Adrenal gland (tissue), 12 donors: Measurements from ENCODE around the gene PGLYRP1. TPM values are rescaled to one million over a fixed set of nuclear protein-coding genes. Genes with fewer than 3 reads are reported as not detected.

Experiments
- DNase-seq, 7 donors: peaks; one replicate each; pipeline ENCODE4 v3.0.0-alpha.2; 2019 to 2020
- H3K27ac ChIP-seq, 5 donors: fragments of 200-600 bp; sonication (generic) in 4 of 5; 1 replicate in 3 of 5; 2 replicates in 2 of 5; pipeline versions ENCODE4 v1.5.1 to v1.8.0; 2016 to 2020; ENCODE audit warnings: mild to moderate bottlenecking in 1 of 5
- H3K27me3 ChIP-seq: fragments of 200-600 bp; 2 replicates; pipeline ENCODE4 v1.8.0; 2021
- H3K36me3 ChIP-seq, 2 donors: fragments of 200-600 bp; replicated peaks in 1 of 2; 1 replicate in 1 of 2; 2 replicates in 1 of 2; pipeline versions ENCODE4 v1.5.1 to v1.8.0; 2018 to 2022
- H3K4me1 ChIP-seq, 2 donors: fragments of 200-600 bp; replicated peaks in 1 of 2; 1 replicate in 1 of 2; 2 replicates in 1 of 2; pipeline versions ENCODE4 v1.5.1 to v1.8.0; 2018 to 2021
- H3K4me3 ChIP-seq, 4 donors: fragments of 200-600 bp; sonication (generic) in 3 of 4; one replicate each; pipeline ENCODE4 v1.5.1; 2016 to 2018
- H3K9me3 ChIP-seq, 3 donors: fragments of 200-600 bp; sonication (generic) in 1 of 3; replicated peaks in 1 of 3; 1 replicate in 2 of 3; 2 replicates in 1 of 3; pipeline versions ENCODE4 v1.5.1 to v1.8.0; 2016 to 2021
- POLR2A ChIP-seq, 2 donors: fragments of 450-650 bp; IDR thresholded peaks; one replicate each; pipeline ENCODE4 v1.6.1; 2017; ENCODE audit warnings: antibody characterized with exemption in 2 of 2, mild to moderate bottlenecking in 2 of 2, moderate library complexity in 1 of 2
- WGBS, 4 donors: extraction: QIAGEN DNeasy Blood & Tissue Kit in 2 of 4; methylation state at CpG; one replicate each; pipeline versions ENCODE4 v1.1.5 to v1.1.7; 2013 to 2017; 5-methylcytosine and 5-hydroxymethylcytosine counted together
- intact Hi-C, 2 donors: fragments of 100-400 bp; cut with DNase I; formaldehyde crosslinking; loops; one replicate each; pipeline versions ENCODE4 v1.14.1 to v1.15.0; 2022 to 2023
- polyA plus RNA-seq, 3 donors: library from polyadenylated mRNA; stranded (reverse); fragments of 200-250 nt in 2 of 3; fragments of 350-450 nt in 1 of 3; fragmentation: Illumina TruSeq in 1 of 3; extraction: RNeasy Lipid Tissue Mini Kit (QIAGEN cat#74804) in 1 of 3; gene quantifications; one replicate each; pipeline ENCODE4 v1.2.3, GENCODE V29; 2013 to 2014
- total RNA-seq, 9 donors: library from RNA; depleted of rRNA in 4 of 9; stranded (reverse); fragments of >200 nt in 4 of 9; fragments of 120-200 nt in 1 of 9; fragmentation: NEBNext Ultra II Directional in 1 of 9; extraction: Animal tissue kit (Norgen Biotek cat#: 25700) in 1 of 9; gene quantifications; one replicate each; pipeline versions ENCODE4 v1.1.0 to v1.2.4, GENCODE V29; 2013 to 2023
- TF ChIP-seq, protein P1 (sequence below), 6 experiments: fragments of 450-650 bp in 4 of 6; fragments of 200-600 bp in 2 of 6; sonication (generic) in 1 of 6; IDR thresholded peaks; 1 replicate in 5 of 6; 2 replicates in 1 of 6; pipeline versions ENCODE4 v1.5.1 to v1.8.0; 2016 to 2021; ENCODE audit warnings: antibody characterized with exemption in 6 of 6, mild to moderate bottlenecking in 2 of 6, moderate library complexity in 1 of 6
- donor health status: healthy with polysubstance abuse.
- donor health status: Bipolar disorder and iron deficiency.
- donor health status: DM: yes; HTN: yes; CAD: no.
- donor health status: DM: no; HTN: no; CAD: no.
- donor health status: DM: no; HTN: no; CAD: no.
- donor health status: DM: yes; HTN: yes; CAD: no.

PGLYRP1 gene
- total and polyA plus RNA-seq, 12 donors, result 0.17 TPM; not detected in 10

DNA sequence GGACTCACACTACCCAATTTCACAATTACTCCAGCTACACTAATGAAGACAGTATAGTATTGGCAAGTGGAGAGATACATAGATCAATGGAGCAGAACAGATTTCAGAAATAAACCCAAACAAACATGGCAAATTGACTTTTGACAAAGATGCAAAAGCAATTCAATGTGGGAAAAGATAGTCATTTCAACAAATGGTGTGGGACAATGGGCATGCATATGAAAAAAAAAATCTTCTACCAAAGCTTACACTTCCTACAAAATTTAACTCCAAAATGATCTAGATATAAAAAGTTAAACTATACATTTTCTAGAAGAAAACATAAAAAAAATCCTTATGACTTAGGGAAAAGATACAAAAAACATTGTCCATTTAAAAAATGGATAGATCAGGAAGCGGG, 20.7 kb upstream of the PGLYRP1 start:
- DNase-seq, result no peak
- H3K27me3 ChIP-seq, result peaks cover 20% of the 10 kb centered on the region
- intact Hi-C loops, result no loop called here

DNA sequence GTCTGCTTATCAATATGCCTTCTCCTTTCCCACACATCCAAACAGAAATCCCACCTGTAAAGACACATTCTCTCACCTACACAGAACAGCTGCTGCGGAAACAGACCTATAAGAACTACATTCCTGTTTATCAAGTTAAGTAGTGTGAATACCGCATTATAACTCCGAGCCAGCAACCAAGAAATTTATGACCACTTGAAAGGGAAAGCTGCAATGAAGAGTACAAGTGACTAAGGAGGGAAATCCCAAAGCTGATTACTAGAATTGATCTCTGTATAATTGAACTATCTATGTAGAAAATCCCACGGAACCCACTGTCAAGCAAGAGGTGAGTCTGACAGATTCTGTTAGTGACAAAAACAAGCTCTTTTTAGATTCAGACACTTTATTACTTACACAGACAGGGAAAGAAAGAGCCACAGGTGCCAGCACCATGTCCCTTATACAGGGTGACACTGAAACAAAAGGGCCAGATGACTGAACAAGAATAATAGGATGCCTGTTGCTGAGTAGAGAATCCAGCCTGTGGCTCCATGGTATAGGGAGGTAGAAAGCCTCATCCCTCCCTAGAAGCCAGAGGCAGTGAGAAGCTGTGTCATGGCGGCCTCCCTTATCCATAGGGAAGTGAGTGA, 19.5 kb upstream of the PGLYRP1 start:
- no peak for TF ChIP-seq POLR2A (IDR thresholded peaks at IDR 0.05)
- TF ChIP-seq, protein P1, sequence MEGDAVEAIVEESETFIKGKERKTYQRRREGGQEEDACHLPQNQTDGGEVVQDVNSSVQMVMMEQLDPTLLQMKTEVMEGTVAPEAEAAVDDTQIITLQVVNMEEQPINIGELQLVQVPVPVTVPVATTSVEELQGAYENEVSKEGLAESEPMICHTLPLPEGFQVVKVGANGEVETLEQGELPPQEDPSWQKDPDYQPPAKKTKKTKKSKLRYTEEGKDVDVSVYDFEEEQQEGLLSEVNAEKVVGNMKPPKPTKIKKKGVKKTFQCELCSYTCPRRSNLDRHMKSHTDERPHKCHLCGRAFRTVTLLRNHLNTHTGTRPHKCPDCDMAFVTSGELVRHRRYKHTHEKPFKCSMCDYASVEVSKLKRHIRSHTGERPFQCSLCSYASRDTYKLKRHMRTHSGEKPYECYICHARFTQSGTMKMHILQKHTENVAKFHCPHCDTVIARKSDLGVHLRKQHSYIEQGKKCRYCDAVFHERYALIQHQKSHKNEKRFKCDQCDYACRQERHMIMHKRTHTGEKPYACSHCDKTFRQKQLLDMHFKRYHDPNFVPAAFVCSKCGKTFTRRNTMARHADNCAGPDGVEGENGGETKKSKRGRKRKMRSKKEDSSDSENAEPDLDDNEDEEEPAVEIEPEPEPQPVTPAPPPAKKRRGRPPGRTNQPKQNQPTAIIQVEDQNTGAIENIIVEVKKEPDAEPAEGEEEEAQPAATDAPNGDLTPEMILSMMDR (IDR thresholded peaks at IDR 0.05), result no peak
- 72 to 84% (median 82%) methylated on average over 5 of the region's 5 CpGs for whole genome bisulfite sequencing, 4 donors

More for the DNA sequence above, 20.7 kb upstream of the PGLYRP1 start:
- Histone ChIP-seq H3K4me3 (no peak overlapping the region), H3K36me3 (no peaks in the 10 kb centered on the region), H3K27ac (no peak overlapping the region), H3K4me1 (no peaks in the 10 kb centered on the region), H3K9me3 (no peaks in the 10 kb centered on the region)
- TF ChIP-seq, protein P1 (IDR thresholded peaks at IDR 0.05), result no peak
- TF ChIP-seq POLR2A (IDR thresholded peaks at IDR 0.05), result no peak
- WGBS, 4 donors, result 84 to 100% (median 91%) methylated on average over 1 of the region's 1 CpG

GRCh38 chr19:46040952-46041500, 18.2 kb upstream of the PGLYRP1 start, which contains the start of gene IGFL4:
Gene IGFL4 (minus strand): TSS chr19:46041002. CDS start chr19:46040962, 40 bp downstream.
- no peak within 1 kb of the TSS for H3K27ac ChIP-seq
- intact Hi-C loops, result no loop called here
- H3K36me3 ChIP-seq, result no peaks in the 10 kb centered on the region
- WGBS, 4 donors, result 51 to 65% (median 61%) methylated on average over 7 of the region's 7 CpGs
- H3K9me3 ChIP-seq, result no peaks in the 10 kb centered on the region
- no peak within 1 kb of the TSS for H3K4me3 ChIP-seq
- DNase-seq, result no peak
- H3K4me1 ChIP-seq, result no peaks in the 10 kb centered on the region
- peaks cover 14% of the 10 kb centered on the region for H3K27me3 ChIP-seq
- TF ChIP-seq, protein P1 (IDR thresholded peaks at IDR 0.05), result no peak
- TF ChIP-seq POLR2A (IDR thresholded peaks at IDR 0.05), result no peak

More for the DNA sequence above, 19.5 kb upstream of the PGLYRP1 start:
- H3K4me3 ChIP-seq, result no peak overlapping the region
- DNase-seq, result no peak
- H3K36me3 ChIP-seq, result no peaks in the 10 kb centered on the region
- H3K4me1 ChIP-seq, result no peaks in the 10 kb centered on the region
- H3K27me3 ChIP-seq, result peaks cover 20% of the 10 kb centered on the region
- no peak overlapping the region for H3K27ac ChIP-seq
- intact Hi-C loops, result no loop called here
- H3K9me3 ChIP-seq, result no peaks in the 10 kb centered on the region

DNA sequence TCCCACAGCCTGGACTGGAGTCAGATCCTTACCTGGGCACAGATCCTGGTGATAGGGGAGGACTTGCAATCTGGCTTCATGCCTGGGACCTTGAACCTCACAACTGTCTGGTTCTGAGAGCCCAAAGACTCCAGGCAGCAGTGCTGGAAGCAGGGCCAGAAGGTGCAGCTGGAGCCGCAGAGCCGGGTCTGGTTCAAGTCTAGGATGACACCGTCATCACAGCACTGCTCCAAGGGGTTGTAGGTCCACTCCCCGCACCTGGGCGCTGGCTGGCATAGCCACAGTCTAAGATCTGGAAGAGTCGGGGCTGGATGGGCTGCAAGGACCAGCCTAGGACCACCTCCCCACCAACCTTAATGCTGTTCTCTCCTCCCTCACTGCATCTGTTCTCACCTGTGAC, 17.3 kb upstream of the PGLYRP1 start:
- Histone ChIP-seq H3K27me3 (peaks cover 14% of the 10 kb centered on the region), H3K9me3 (no peaks in the 10 kb centered on the region), H3K4me1 (no peaks in the 10 kb centered on the region), H3K27ac (no peak overlapping the region), H3K4me3 (no peak overlapping the region), H3K36me3 (no peaks in the 10 kb centered on the region)
- no peak for DNase-seq
- WGBS, 4 donors, result 66 to 94% (median 76%) methylated on average over 6 of the region's 6 CpGs
- TF ChIP-seq POLR2A (IDR thresholded peaks at IDR 0.05), result no peak
- TF ChIP-seq, protein P1 (IDR thresholded peaks at IDR 0.05), result no peak
- intact Hi-C loops, result no loop called here
